Measurements from ENCODE around the gene ALOX5.
"Not testable (repeated sequence)": the region's sequence is repeated elsewhere in the genome, so short reads cannot be mapped to it uniquely, and the experiment has no call there.

Gene ALOX5

GRCh38 chr10:45348196-45348765, 25.7 kb upstream of the ALOX5 start:
- not testable (repeated sequence) for H4K91ac ChIP-seq (ENCODE audit: low read depth, low read length, poor library complexity); H3K27ac ChIP-seq (replicated peaks; ENCODE audit: low read length); H3K4me3 ChIP-seq (ENCODE audit: low read length in 2 of 2); H3K9ac ChIP-seq (ENCODE audit: low read depth, low read length, poor library complexity); H4K8ac ChIP-seq (ENCODE audit: low read depth, low read length); DNase-seq (ENCODE audit: low spot score); H2BK15ac ChIP-seq (ENCODE audit: low read length); H2BK120ac ChIP-seq (ENCODE audit: low read depth, low read length); H3K79me1 ChIP-seq (ENCODE audit: low read depth, low read length); H3K4ac ChIP-seq (ENCODE audit: low read length); H2BK12ac ChIP-seq (ENCODE audit: low read length); H3K4me1 ChIP-seq (ENCODE audit: control insufficient read depth in 2 of 2, insufficient read depth in 1 of 2, low read depth in 1 of 2, low read length in 2 of 2); H3K23ac ChIP-seq (ENCODE audit: low read depth, low read length, poor library complexity); H2BK5ac ChIP-seq (ENCODE audit: low read length); H3K9me3 ChIP-seq (replicated peaks in 1 of 2; ENCODE audit: control insufficient read depth in 2 of 2, insufficient read depth in 1 of 2, low read depth in 1 of 2, low read length in 2 of 2); H3K36me3 ChIP-seq (replicated peaks in 1 of 2; ENCODE audit: control insufficient read depth in 2 of 2, insufficient read depth in 2 of 2, low read length in 2 of 2); H3K14ac ChIP-seq (ENCODE audit: low read length); H3K4me2 ChIP-seq (ENCODE audit: insufficient read depth, low read length, poor library complexity, severe bottlenecking); H2AK5ac ChIP-seq (ENCODE audit: low read depth, low read length); H3K18ac ChIP-seq (ENCODE audit: low read length); H3K27me3 ChIP-seq (ENCODE audit: control insufficient read depth in 3 of 3, insufficient read depth in 3 of 3, low read depth in 1 of 3, low read length in 3 of 3); H2AFZ ChIP-seq (ENCODE audit: low read length)
- WGBS, 2 donors (ENCODE audit: extremely low coverage in 2 of 2, insufficient read length in 2 of 2, insufficient replicate concordance in 1 of 2), result no CpG with 5 or more reads among the region's 31 CpGs

- H3K14ac ChIP-seq (ENCODE audit: low read length), result no peak overlapping the region
- no peaks in the 10 kb centered on the region for H3K9me3 ChIP-seq (replicated peaks in 1 of 2; ENCODE audit: control insufficient read depth in 2 of 2, insufficient read depth in 1 of 2, low read depth in 1 of 2, low read length in 2 of 2)
- H4K8ac ChIP-seq (ENCODE audit: low read depth, low read length), result no peak overlapping the region
- no peak overlapping the region for H3K4me3 ChIP-seq (ENCODE audit: low read length in 2 of 2)
- no peak overlapping the region for H3K27ac ChIP-seq (replicated peaks; ENCODE audit: low read length)
- H2BK5ac ChIP-seq (ENCODE audit: low read length), result no peak overlapping the region
- no peak overlapping the region for H2AK5ac ChIP-seq (ENCODE audit: low read depth, low read length)
- no peak overlapping the region for H2BK12ac ChIP-seq (ENCODE audit: low read length)
- no peak for DNase-seq (ENCODE audit: low spot score)
- no peak overlapping the region for H3K9ac ChIP-seq (ENCODE audit: low read depth, low read length, poor library complexity)
- no peak overlapping the region for H4K91ac ChIP-seq (ENCODE audit: low read depth, low read length, poor library complexity)
- WGBS, 2 donors (ENCODE audit: extremely low coverage in 2 of 2, insufficient read length in 2 of 2, insufficient replicate concordance in 1 of 2), result no CpG with 5 or more reads among the region's 1 CpG
- H3K4ac ChIP-seq (ENCODE audit: low read length), result no peak overlapping the region
- no peaks in the 10 kb centered on the region for H3K36me3 ChIP-seq (replicated peaks in 1 of 2; ENCODE audit: control insufficient read depth in 2 of 2, insufficient read depth in 2 of 2, low read length in 2 of 2)
- H3K79me1 ChIP-seq (ENCODE audit: low read depth, low read length), result no peaks in the 10 kb centered on the region
- H3K4me2 ChIP-seq (ENCODE audit: insufficient read depth, low read length, poor library complexity, severe bottlenecking), result no peak overlapping the region
- no peak overlapping the region for H2BK15ac ChIP-seq (ENCODE audit: low read length)
- no peak overlapping the region for H3K18ac ChIP-seq (ENCODE audit: low read length)
- no peak overlapping the region for H2BK120ac ChIP-seq (ENCODE audit: low read depth, low read length)
- no peak overlapping the region for H2AFZ ChIP-seq (ENCODE audit: low read length)
- H3K27me3 ChIP-seq (ENCODE audit: control insufficient read depth in 3 of 3, insufficient read depth in 3 of 3, low read depth in 1 of 3, low read length in 3 of 3), result no peaks in the 10 kb centered on the region
- H3K4me1 ChIP-seq (ENCODE audit: control insufficient read depth in 2 of 2, insufficient read depth in 1 of 2, low read depth in 1 of 2, low read length in 2 of 2), result no peaks in the 10 kb centered on the region
- H3K23ac ChIP-seq (ENCODE audit: low read depth, low read length, poor library complexity), result no peak overlapping the region
These were observed 20.8 kb upstream of the ALOX5 start for GRCh38 chr10:45353186-45353585.

- no peak for DNase-seq (ENCODE audit: low spot score)
- H3K14ac ChIP-seq (ENCODE audit: low read length), result no peak overlapping the region
- H2BK15ac ChIP-seq (ENCODE audit: low read length), result no peak overlapping the region
- H3K27ac ChIP-seq (replicated peaks; ENCODE audit: low read length), result no peak overlapping the region
- H3K4me3 ChIP-seq (ENCODE audit: low read length in 2 of 2), result no peak overlapping the region
- H2BK5ac ChIP-seq (ENCODE audit: low read length), result no peak overlapping the region
- H2BK120ac ChIP-seq (ENCODE audit: low read depth, low read length), result no peak overlapping the region
- no peak overlapping the region for H3K23ac ChIP-seq (ENCODE audit: low read depth, low read length, poor library complexity)
- H3K18ac ChIP-seq (ENCODE audit: low read length), result no peak overlapping the region
- H3K36me3 ChIP-seq (replicated peaks in 1 of 2; ENCODE audit: control insufficient read depth in 2 of 2, insufficient read depth in 2 of 2, low read length in 2 of 2), result no peaks in the 10 kb centered on the region
- H3K4me1 ChIP-seq (ENCODE audit: control insufficient read depth in 2 of 2, insufficient read depth in 1 of 2, low read depth in 1 of 2, low read length in 2 of 2), result no peaks in the 10 kb centered on the region
- no peak overlapping the region for H2BK12ac ChIP-seq (ENCODE audit: low read length)
- no peaks in the 10 kb centered on the region for H3K27me3 ChIP-seq (ENCODE audit: control insufficient read depth in 3 of 3, insufficient read depth in 3 of 3, low read depth in 1 of 3, low read length in 3 of 3)
- H3K4ac ChIP-seq (ENCODE audit: low read length), result no peak overlapping the region
- no peak overlapping the region for H4K8ac ChIP-seq (ENCODE audit: low read depth, low read length)
- H2AK5ac ChIP-seq (ENCODE audit: low read depth, low read length), result no peak overlapping the region
- no peak overlapping the region for H2AFZ ChIP-seq (ENCODE audit: low read length)
- no peak overlapping the region for H4K91ac ChIP-seq (ENCODE audit: low read depth, low read length, poor library complexity)
- no peak overlapping the region for H3K4me2 ChIP-seq (ENCODE audit: insufficient read depth, low read length, poor library complexity, severe bottlenecking)
- H3K9ac ChIP-seq (ENCODE audit: low read depth, low read length, poor library complexity), result no peak overlapping the region
- H3K9me3 ChIP-seq (replicated peaks in 1 of 2; ENCODE audit: control insufficient read depth in 2 of 2, insufficient read depth in 1 of 2, low read depth in 1 of 2, low read length in 2 of 2), result no peaks in the 10 kb centered on the region
- no CpG with 5 or more reads among the region's 3 CpGs for WGBS, 2 donors (ENCODE audit: extremely low coverage in 2 of 2, insufficient read length in 2 of 2, insufficient replicate concordance in 1 of 2)
- no peaks in the 10 kb centered on the region for H3K79me1 ChIP-seq (ENCODE audit: low read depth, low read length)
These were observed 19.8 kb upstream of the ALOX5 start for GRCh38 chr10:45354261-45354660.

GRCh38 chr10:45355494-45355893, 18.5 kb upstream of the ALOX5 start:
- H3K4me1 ChIP-seq (ENCODE audit: control insufficient read depth in 2 of 2, insufficient read depth in 1 of 2, low read depth in 1 of 2, low read length in 2 of 2), result no peaks in the 10 kb centered on the region
- no peak overlapping the region for H2AFZ ChIP-seq (ENCODE audit: low read length)
- H3K4me2 ChIP-seq (ENCODE audit: insufficient read depth, low read length, poor library complexity, severe bottlenecking), result no peak overlapping the region
- no peak overlapping the region for H3K27ac ChIP-seq (replicated peaks; ENCODE audit: low read length)
- H2BK12ac ChIP-seq (ENCODE audit: low read length), result no peak overlapping the region
- H3K4me3 ChIP-seq (ENCODE audit: low read length in 2 of 2), result no peak overlapping the region
- H3K79me1 ChIP-seq (ENCODE audit: low read depth, low read length), result no peaks in the 10 kb centered on the region
- no peak overlapping the region for H3K4ac ChIP-seq (ENCODE audit: low read length)
- no peak overlapping the region for H2BK120ac ChIP-seq (ENCODE audit: low read depth, low read length)
- H2BK15ac ChIP-seq (ENCODE audit: low read length), result no peak overlapping the region
- no peak overlapping the region for H3K18ac ChIP-seq (ENCODE audit: low read length)
- no peaks in the 10 kb centered on the region for H3K36me3 ChIP-seq (replicated peaks in 1 of 2; ENCODE audit: control insufficient read depth in 2 of 2, insufficient read depth in 2 of 2, low read length in 2 of 2)
- H4K91ac ChIP-seq (ENCODE audit: low read depth, low read length, poor library complexity), result no peak overlapping the region
- DNase-seq (ENCODE audit: low spot score), result no peak
- H2BK5ac ChIP-seq (ENCODE audit: low read length), result no peak overlapping the region
- no peak overlapping the region for H3K14ac ChIP-seq (ENCODE audit: low read length)
- no peaks in the 10 kb centered on the region for H3K27me3 ChIP-seq (ENCODE audit: control insufficient read depth in 3 of 3, insufficient read depth in 3 of 3, low read depth in 1 of 3, low read length in 3 of 3)
- no peak overlapping the region for H2AK5ac ChIP-seq (ENCODE audit: low read depth, low read length)
- H3K23ac ChIP-seq (ENCODE audit: low read depth, low read length, poor library complexity), result no peak overlapping the region
- no CpG with 5 or more reads among the region's 4 CpGs for WGBS, 2 donors (ENCODE audit: extremely low coverage in 2 of 2, insufficient read length in 2 of 2, insufficient replicate concordance in 1 of 2)
- no peak overlapping the region for H4K8ac ChIP-seq (ENCODE audit: low read depth, low read length)
- no peak overlapping the region for H3K9ac ChIP-seq (ENCODE audit: low read depth, low read length, poor library complexity)
- H3K9me3 ChIP-seq (replicated peaks in 1 of 2; ENCODE audit: control insufficient read depth in 2 of 2, insufficient read depth in 1 of 2, low read depth in 1 of 2, low read length in 2 of 2), result no peaks in the 10 kb centered on the region
